Muscle of leg (tissue), 9 donors: Measurements from ENCODE around the gene SLC25A44. TPM values are rescaled to one million over a fixed set of nuclear protein-coding genes. Genes with fewer than 3 reads are reported as not detected.

Source experiments
- polyA plus RNA-seq, 8 donors: library from polyadenylated mRNA; unstranded; fragments of 120-200 nt; gene quantifications; one replicate each; pipeline versions ENCODE4 v1.2.1 to v1.2.3, GENCODE V29; 2013; ENCODE audit warnings: inconsistent platforms in 1 of 8, low replicate concordance in 1 of 8; ENCODE audit not compliant: insufficient read length in 8 of 8, insufficient read depth in 1 of 8
- total RNA-seq: library from RNA; stranded (reverse); fragments of 120-200 nt; gene quantifications from one replicate; pipeline ENCODE4 v1.2.4, GENCODE V29; 2013

The SLC25A44 gene
- total and polyA plus RNA-seq, 9 donors: 6.3 to 12.1 (median 11.1) TPM

Other genes with a start within 250 kb of the SLC25A44 start
- 100 TPM for gene ARHGEF2, start 215.6 kb upstream of the SLC25A44 start, total RNA-seq
- 100 to 1,000 TPM; 124 to 153 (median 140) TPM for gene ARHGEF2, start 215.6 kb upstream of the SLC25A44 start, polyA plus RNA-seq
- gene SSR2, start 173.2 kb upstream of the SLC25A44 start, total RNA-seq: 287 TPM
- 100 to 1,000 TPM; 210 to 323 (median 247) TPM for gene SSR2, start 173.2 kb upstream of the SLC25A44 start, polyA plus RNA-seq
- 19.2 TPM for gene UBQLN4, start 140.3 kb upstream of the SLC25A44 start, total RNA-seq
- gene UBQLN4, start 140.3 kb upstream of the SLC25A44 start, polyA plus RNA-seq: 10 to 100 TPM; 40.1 to 48.0 (median 43.8) TPM
- gene LAMTOR2, start 139.3 kb upstream of the SLC25A44 start, total RNA-seq: 53.7 TPM
- 10 to 100 TPM; 38.7 to 51.0 (median 44.9) TPM for gene LAMTOR2, start 139.3 kb upstream of the SLC25A44 start, polyA plus RNA-seq
- gene RAB25, start 132.9 kb upstream of the SLC25A44 start, total RNA-seq: not detected
- 1 to 10 TPM in 3 of 8 donors, under 1 TPM in 5; 0.16 to 7.4 (median 0.30) TPM for gene RAB25, start 132.9 kb upstream of the SLC25A44 start, polyA plus RNA-seq
- gene MEX3A, start 111.6 kb upstream of the SLC25A44 start, total RNA-seq: 9.4 TPM
- 10 to 100 TPM; 15.8 to 32.4 (median 25.8) TPM for gene MEX3A, start 111.6 kb upstream of the SLC25A44 start, polyA plus RNA-seq
- gene LMNA, start 79.4 kb upstream of the SLC25A44 start, total RNA-seq: 371 TPM
- gene LMNA, start 79.4 kb upstream of the SLC25A44 start, polyA plus RNA-seq: 100 to 1,000 TPM; 335 to 408 (median 371) TPM
- gene SEMA4A, start 40.5 kb upstream of the SLC25A44 start, total RNA-seq: 2.5 TPM
- gene SEMA4A, start 40.5 kb upstream of the SLC25A44 start, polyA plus RNA-seq: 1 to 10 TPM; 1.5 to 5.4 (median 3.3) TPM
- 51.8 TPM for gene PMF1, start 18.9 kb downstream of the SLC25A44 start, total RNA-seq
- 10 to 100 TPM; 42.2 to 53.0 (median 43.7) TPM for gene PMF1, start 18.9 kb downstream of the SLC25A44 start, polyA plus RNA-seq
- gene BGLAP, start 48.1 kb downstream of the SLC25A44 start, total RNA-seq: 1.2 TPM
- gene BGLAP, start 48.1 kb downstream of the SLC25A44 start, polyA plus RNA-seq: 1 to 10 TPM in 6 of 8 donors, under 1 TPM in 2; 0.55 to 3.5 (median 1.5) TPM
- gene PAQR6, start 54.0 kb downstream of the SLC25A44 start, total RNA-seq: 1.2 TPM
- gene PAQR6, start 54.0 kb downstream of the SLC25A44 start, polyA plus RNA-seq: 1 to 10 TPM; 2.2 to 7.7 (median 4.9) TPM
- 42.8 TPM for gene SMG5, start 88.7 kb downstream of the SLC25A44 start, total RNA-seq
- 10 to 100 TPM; 39.0 to 50.7 (median 47.0) TPM for gene SMG5, start 88.7 kb downstream of the SLC25A44 start, polyA plus RNA-seq
- 2.1 TPM for gene TMEM79, start 90.2 kb downstream of the SLC25A44 start, total RNA-seq
- gene TMEM79, start 90.2 kb downstream of the SLC25A44 start, polyA plus RNA-seq: 1 to 10 TPM; 3.7 to 7.4 (median 4.8) TPM
- 24.3 TPM for gene GLMP, start 101.6 kb downstream of the SLC25A44 start, total RNA-seq
- 10 to 100 TPM; 17.7 to 29.1 (median 23.8) TPM for gene GLMP, start 101.6 kb downstream of the SLC25A44 start, polyA plus RNA-seq
- gene VHLL, start 105.2 kb downstream of the SLC25A44 start, total RNA-seq: not detected
- not detected for gene VHLL, start 105.2 kb downstream of the SLC25A44 start, polyA plus RNA-seq
- 207 TPM for gene CCT3, start 144.2 kb downstream of the SLC25A44 start, total RNA-seq
- 100 to 1,000 TPM; 197 to 293 (median 225) TPM for gene CCT3, start 144.2 kb downstream of the SLC25A44 start, polyA plus RNA-seq
- gene TSACC, start 144.4 kb downstream of the SLC25A44 start, total RNA-seq: 0.27 TPM
- gene TSACC, start 144.4 kb downstream of the SLC25A44 start, polyA plus RNA-seq: 1 to 10 TPM in 1 of 8 donors, under 1 TPM in 7; 0.20 to 1.5 (median 0.58) TPM
- gene RHBG, start 175.1 kb downstream of the SLC25A44 start, total RNA-seq: not detected
- 1 to 10 TPM in 1 of 8 donors, under 1 TPM in 2, not detected in 5; 0.13 to 1.2 (median 0.49) TPM for gene RHBG, start 175.1 kb downstream of the SLC25A44 start, polyA plus RNA-seq